Sciatic nerve (tissue), 2 donors: ENCODE results near the gene SHCBP1. TPM values are rescaled to one million over a fixed set of nuclear protein-coding genes. Genes with fewer than 3 reads are reported as not detected.
"Not testable (repeated sequence)": the region's sequence is repeated elsewhere in the genome, so short reads cannot be mapped to it uniquely, and the experiment has no call there.

Experiments
- ATAC-seq: fragments of 200-7000 bp; cut with Tn5 transposase; one replicate; pipeline ENCODE4 v1.9.1; 2020; ENCODE audit warnings: mild to moderate bottlenecking, moderate library complexity
- DNase-seq: peaks from one replicate; pipeline ENCODE4 v3.0.0-alpha.2; 2020; ENCODE audit warnings: low spot score
- intact Hi-C: fragments of 100-400 bp; cut with DNase I; formaldehyde crosslinking; loops from one replicate; pipeline ENCODE4 v1.14.2; 2022
- total RNA-seq: library from RNA; stranded (reverse); fragmentation: NEBNext Ultra II Directional; extraction: Animal tissue kit (Norgen Biotek cat#: 25700); gene quantifications from one replicate; pipeline ENCODE4 v1.2.1, GENCODE V29; 2021
- donor health status: DM: no; HTN: no; CAD: no.
- donor health status: DM: no; HTN: no; CAD: no.

SHCBP1 gene
- 1.9 TPM for total RNA-seq

- ATAC-seq (peak; percentile 92), DNase-seq (peak; percentile 86)
- intact Hi-C loops = no loop called here
These were observed at the start of gene SHCBP1 for GRCh38 chr16:46621006-46621933. TSS of gene SHCBP1 (minus strand) at chr16:46621379. CDS start at chr16:46621359, 20 bp downstream.

- no peak for DNase-seq
- intact Hi-C loops = no loop called here
- ATAC-seq = no peak
These were observed 40.9 kb upstream of the SHCBP1 start for GRCh38 chr16:46662123-46662522.

- ATAC-seq (peak; percentile 81), DNase-seq (peak; percentile 59)
These were observed 37.7 kb upstream of the SHCBP1 start for GRCh38 chr16:46658925-46659324.

GRCh38 chr16:46651305-46651704 is 30.1 kb upstream of the SHCBP1 start:
- DNase-seq = no peak
- no peak for ATAC-seq
- intact Hi-C loops = no loop called here

More at GRCh38 chr16:46658925-46659324, 37.7 kb upstream of the SHCBP1 start:
- intact Hi-C loops = no loop called here

- ATAC-seq (peak; percentile 58), DNase-seq (no peak)
- intact Hi-C loops = no loop called here
These were observed 29.1 kb upstream of the SHCBP1 start for GRCh38 chr16:46650254-46650623.

GRCh38 chr16:46649588-46650253 is 28.5 kb upstream of the SHCBP1 start:
- ATAC-seq = peak; percentile 87
- DNase-seq = no peak
- intact Hi-C loops = no loop called here

- no peak for DNase-seq
- ATAC-seq = no peak
- intact Hi-C loops = no loop called here
These were observed 27.5 kb upstream of the SHCBP1 start for GRCh38 chr16:46648656-46649055.

GRCh38 chr16:46638947-46639925 is 18.1 kb upstream of the SHCBP1 start:
- ATAC-seq = no peak
- intact Hi-C loops = no loop called here

GRCh38 chr16:46632778-46633733 is 11.9 kb upstream of the SHCBP1 start:
- DNase-seq = no peak
- intact Hi-C loops = no loop called here
- ATAC-seq = no peak

More at GRCh38 chr16:46638947-46639925, 18.1 kb upstream of the SHCBP1 start:
- DNase-seq = no peak

GRCh38 chr16:46629331-46630219 is 8.4 kb upstream of the SHCBP1 start:
- DNase-seq = no peak
- intact Hi-C loops = no loop called here
- ATAC-seq = peak; percentile 51

GRCh38 chr16:46627746-46628145 is 6.6 kb upstream of the SHCBP1 start:
- intact Hi-C loops = no loop called here
- no peak for DNase-seq
- no peak for ATAC-seq

- ATAC-seq, intact Hi-C loops, DNase-seq: not testable (repeated sequence)
These were observed 5.5 kb upstream of the SHCBP1 start for GRCh38 chr16:46626681-46627080.

GRCh38 chr16:46624862-46625261 is 3.7 kb upstream of the SHCBP1 start:
- DNase-seq, intact Hi-C loops, ATAC-seq: not testable (repeated sequence)

GRCh38 chr16:46623707-46624106 is 2.5 kb upstream of the SHCBP1 start:
- DNase-seq, intact Hi-C loops: not testable (repeated sequence)
- ATAC-seq = peak; percentile 22

- ATAC-seq = peak; percentile 78
These were observed 2.1 kb upstream of the SHCBP1 start for GRCh38 chr16:46623246-46623645.

GRCh38 chr16:46621934-46622676 is 926 bp upstream of the SHCBP1 start:
- ATAC-seq = no peak
- intact Hi-C loops = no loop called here

More at GRCh38 chr16:46623246-46623645, 2.1 kb upstream of the SHCBP1 start:
- DNase-seq, intact Hi-C loops: not testable (repeated sequence)

More at GRCh38 chr16:46621934-46622676, 926 bp upstream of the SHCBP1 start:
- no peak for DNase-seq
